ENCODE results near the gene GJD2. TPM values are rescaled to one million over a fixed set of nuclear protein-coding genes. Genes with fewer than 3 reads are reported as not detected.

GJD2 gene
- total and polyA plus RNA-seq, 2 donors (not counting 1 experiment from before 2014, with no cell fraction given), result not detected

DNA sequence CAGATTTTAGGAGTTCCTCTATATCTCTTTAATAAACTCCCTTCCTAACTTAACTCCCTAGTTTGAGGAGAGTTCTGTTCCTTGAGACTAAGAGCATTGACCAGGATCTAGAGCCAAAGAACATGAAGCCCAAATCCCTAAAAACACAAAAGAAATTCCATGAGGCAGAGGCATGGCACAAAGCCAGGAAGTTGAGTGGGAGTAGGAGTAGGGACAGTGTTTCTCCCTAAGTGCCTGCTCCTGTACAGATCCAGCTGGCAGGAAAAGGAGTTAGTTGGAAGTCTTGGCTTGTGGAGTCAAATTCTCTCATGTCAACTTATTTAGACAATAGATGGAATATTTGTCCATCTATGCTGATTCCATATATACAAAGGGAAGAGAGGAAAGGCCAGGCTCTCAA lies 29.2 kb upstream of the GJD2 start:
- no peak for TF ChIP-seq EZH2 (IDR thresholded peaks at IDR 0.05; ENCODE audit: borderline replicate concordance, insufficient read depth, low read depth, low read length, poor library complexity, severe bottlenecking)
- TF ChIP-seq, protein P1, sequence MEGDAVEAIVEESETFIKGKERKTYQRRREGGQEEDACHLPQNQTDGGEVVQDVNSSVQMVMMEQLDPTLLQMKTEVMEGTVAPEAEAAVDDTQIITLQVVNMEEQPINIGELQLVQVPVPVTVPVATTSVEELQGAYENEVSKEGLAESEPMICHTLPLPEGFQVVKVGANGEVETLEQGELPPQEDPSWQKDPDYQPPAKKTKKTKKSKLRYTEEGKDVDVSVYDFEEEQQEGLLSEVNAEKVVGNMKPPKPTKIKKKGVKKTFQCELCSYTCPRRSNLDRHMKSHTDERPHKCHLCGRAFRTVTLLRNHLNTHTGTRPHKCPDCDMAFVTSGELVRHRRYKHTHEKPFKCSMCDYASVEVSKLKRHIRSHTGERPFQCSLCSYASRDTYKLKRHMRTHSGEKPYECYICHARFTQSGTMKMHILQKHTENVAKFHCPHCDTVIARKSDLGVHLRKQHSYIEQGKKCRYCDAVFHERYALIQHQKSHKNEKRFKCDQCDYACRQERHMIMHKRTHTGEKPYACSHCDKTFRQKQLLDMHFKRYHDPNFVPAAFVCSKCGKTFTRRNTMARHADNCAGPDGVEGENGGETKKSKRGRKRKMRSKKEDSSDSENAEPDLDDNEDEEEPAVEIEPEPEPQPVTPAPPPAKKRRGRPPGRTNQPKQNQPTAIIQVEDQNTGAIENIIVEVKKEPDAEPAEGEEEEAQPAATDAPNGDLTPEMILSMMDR (IDR thresholded peaks at IDR 0.05), result no peak
- ATAC-seq (ENCODE audit: low read depth) (no peak), DNase-seq (no peak)
- Histone ChIP-seq H3K27me3 (replicated peaks in 1 of 4; ENCODE audit: control extremely low read depth in 1 of 4, control insufficient read depth in 3 of 4, insufficient read depth in 4 of 4, low read length in 3 of 4) (peaks cover 0 to 3% (median 1%) of the 10 kb centered on the region in 4 experiments), H3K9me3 (ENCODE audit: control extremely low read depth in 1 of 3, control insufficient read depth in 2 of 3, insufficient read depth in 1 of 3, low read length in 2 of 3) (no peaks in the 10 kb centered on the region), H3K36me3 (replicated peaks in 1 of 2; ENCODE audit: control extremely low read depth in 1 of 2, control insufficient read depth in 1 of 2, extremely low read depth in 1 of 2, insufficient read depth in 2 of 2, low read length in 1 of 2) (no peaks in the 10 kb centered on the region), H3K27ac (ENCODE audit: low read length in 2 of 2) (no peak overlapping the region), H3K4me2 (replicated peaks; ENCODE audit: low read depth, low read length, poor library complexity, severe bottlenecking) (no peak overlapping the region), H4K20me1 (ENCODE audit: control insufficient read depth, insufficient read depth, low read length, poor library complexity, severe bottlenecking) (no peaks in the 10 kb centered on the region), H3K4me3 (ENCODE audit: control extremely low read depth in 1 of 5, extremely low read depth in 1 of 5, insufficient read depth in 1 of 5, low read depth in 2 of 5, low read length in 4 of 5) (no peak overlapping the region), H3K9ac (ENCODE audit: low read length) (no peak overlapping the region), H2AFZ (ENCODE audit: insufficient read depth, low read depth, low read length, poor library complexity, severe bottlenecking) (no peak overlapping the region), H3K79me2 (ENCODE audit: control insufficient read depth, insufficient read depth, low read length) (no peaks in the 10 kb centered on the region), H3K4me1 (ENCODE audit: control insufficient read depth in 2 of 2, insufficient read depth in 2 of 2, low read length in 2 of 2) (no peaks in the 10 kb centered on the region)
- Mint-ChIP-seq H3K27me3 (peaks cover 32% of the 10 kb centered on the region), H3K4me3 (no peak overlapping the region), H3K27ac (no peak overlapping the region), H3K4me1 (no peaks in the 10 kb centered on the region), H3K9me3 (ENCODE audit: insufficient read depth) (peaks cover 8% of the 10 kb centered on the region)
- intact Hi-C loops (cut with micrococcal nuclease), result no loop called here
- POLR2A ChIA-PET, result no interaction called here
- CTCF ChIA-PET, result no interaction called here

DNA sequence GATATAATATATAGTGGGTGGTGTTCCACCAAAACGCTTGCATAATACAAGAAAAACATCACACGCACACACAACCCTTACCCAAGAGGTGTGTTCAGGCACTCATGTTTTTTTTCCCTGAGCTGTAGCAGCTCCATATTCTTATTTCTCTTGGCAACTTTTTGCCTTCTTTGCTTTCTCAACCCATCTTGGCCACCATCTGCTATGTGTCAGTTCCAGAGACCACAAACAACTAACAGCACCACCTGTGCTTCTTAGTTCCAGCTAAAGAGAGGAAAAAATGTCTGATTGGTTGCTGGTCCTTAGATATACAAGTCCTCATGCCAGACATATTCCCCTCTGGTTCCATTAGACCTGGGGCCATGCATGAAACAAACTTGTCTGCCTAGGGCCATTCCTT lies 28.6 kb upstream of the GJD2 start:
- Mint-ChIP-seq H3K27me3 (peaks cover 31% of the 10 kb centered on the region), H3K9me3 (ENCODE audit: insufficient read depth) (peaks cover 8% of the 10 kb centered on the region), H3K4me1 (no peaks in the 10 kb centered on the region), H3K27ac (no peak overlapping the region), H3K4me3 (no peak overlapping the region)
- no peak for ATAC-seq (ENCODE audit: low read depth)
- DNase-seq, result no peak
- Histone ChIP-seq H3K36me3 (replicated peaks in 1 of 2; ENCODE audit: control extremely low read depth in 1 of 2, control insufficient read depth in 1 of 2, extremely low read depth in 1 of 2, insufficient read depth in 2 of 2, low read length in 1 of 2) (no peaks in the 10 kb centered on the region), H3K27me3 (replicated peaks in 1 of 4; ENCODE audit: control extremely low read depth in 1 of 4, control insufficient read depth in 3 of 4, insufficient read depth in 4 of 4, low read length in 3 of 4) (peaks cover 0 to 3% (median 1%) of the 10 kb centered on the region in 4 experiments), H3K79me2 (ENCODE audit: control insufficient read depth, insufficient read depth, low read length) (no peaks in the 10 kb centered on the region), H2AFZ (ENCODE audit: insufficient read depth, low read depth, low read length, poor library complexity, severe bottlenecking) (no peak overlapping the region), H4K20me1 (ENCODE audit: control insufficient read depth, insufficient read depth, low read length, poor library complexity, severe bottlenecking) (no peaks in the 10 kb centered on the region), H3K4me3 (ENCODE audit: control extremely low read depth in 1 of 5, extremely low read depth in 1 of 5, insufficient read depth in 1 of 5, low read depth in 2 of 5, low read length in 4 of 5) (no peak overlapping the region), H3K9ac (ENCODE audit: low read length) (no peak overlapping the region), H3K4me2 (replicated peaks; ENCODE audit: low read depth, low read length, poor library complexity, severe bottlenecking) (no peak overlapping the region), H3K4me1 (ENCODE audit: control insufficient read depth in 2 of 2, insufficient read depth in 2 of 2, low read length in 2 of 2) (no peaks in the 10 kb centered on the region), H3K9me3 (ENCODE audit: control extremely low read depth in 1 of 3, control insufficient read depth in 2 of 3, insufficient read depth in 1 of 3, low read length in 2 of 3) (no peaks in the 10 kb centered on the region), H3K27ac (ENCODE audit: low read length in 2 of 2) (no peak overlapping the region)
- ChIA-PET CTCF (no interaction called here), POLR2A (no interaction called here)
- no CpG with 5 or more reads among the region's 2 CpGs for WGBS (ENCODE audit: insufficient coverage)
- TF ChIP-seq EZH2 (IDR thresholded peaks at IDR 0.05; ENCODE audit: borderline replicate concordance, insufficient read depth, low read depth, low read length, poor library complexity, severe bottlenecking), result no peak
- TF ChIP-seq, protein P1 (IDR thresholded peaks at IDR 0.05), result no peak
- intact Hi-C loops (cut with micrococcal nuclease), result no loop called here
